Left ventricle myocardium inferior (tissue), 1 donor: Measurements from ENCODE around the gene SORCS1. TPM values are rescaled to one million over a fixed set of nuclear protein-coding genes. Genes with fewer than 3 reads are reported as not detected.
"Not testable (repeated sequence)": the region's sequence is repeated elsewhere in the genome, so short reads cannot be mapped to it uniquely, and the experiment has no call there.

Experiments
- DNase-seq: peaks from one replicate; pipeline ENCODE4 v3.0.0-alpha.2; 2020
- H3K27ac ChIP-seq: fragments of 200-600 bp; replicated peaks from 2 replicates; pipeline ENCODE4 v1.8.0; 2021
- H3K27me3 ChIP-seq: fragments of 200-600 bp; 2 replicates; pipeline ENCODE4 v1.8.0; 2021; ENCODE audit warnings: low read depth
- H3K36me3 ChIP-seq: fragments of 200-600 bp; 2 replicates; pipeline ENCODE4 v1.8.0; 2021
- H3K4me1 ChIP-seq: fragments of 200-600 bp; 2 replicates; pipeline ENCODE4 v1.8.0; 2021
- H3K4me3 ChIP-seq: fragments of 200-600 bp; 2 replicates; pipeline ENCODE4 v1.8.0; 2021; ENCODE audit warnings: mild to moderate bottlenecking, moderate library complexity
- H3K9me3 ChIP-seq: fragments of 200-600 bp; replicated peaks from 2 replicates; pipeline ENCODE4 v1.8.0; 2021
- intact Hi-C: fragments of 100-400 bp; cut with micrococcal nuclease; formaldehyde crosslinking; loops from one replicate; pipeline ENCODE4 v1.11.0; 2022
- total RNA-seq: library from RNA; stranded (reverse); fragmentation: NEBNext Ultra II Directional; extraction: Animal tissue kit (Norgen Biotek cat#: 25700); gene quantifications from one replicate; pipeline ENCODE4 v1.2.1, GENCODE V29; 2021
- TF ChIP-seq, protein P1 (sequence below): fragments of 200-600 bp; IDR thresholded peaks from 2 replicates; pipeline ENCODE4 v1.8.0; 2021; ENCODE audit warnings: antibody characterized with exemption, mild to moderate bottlenecking, borderline replicate concordance
- donor health status: DM: no; HTN: yes; CAD: no; lungs with severe emphysema.

SORCS1 gene
- total RNA-seq, 1 donor from 2014 or later: 2.9 TPM

DNA sequence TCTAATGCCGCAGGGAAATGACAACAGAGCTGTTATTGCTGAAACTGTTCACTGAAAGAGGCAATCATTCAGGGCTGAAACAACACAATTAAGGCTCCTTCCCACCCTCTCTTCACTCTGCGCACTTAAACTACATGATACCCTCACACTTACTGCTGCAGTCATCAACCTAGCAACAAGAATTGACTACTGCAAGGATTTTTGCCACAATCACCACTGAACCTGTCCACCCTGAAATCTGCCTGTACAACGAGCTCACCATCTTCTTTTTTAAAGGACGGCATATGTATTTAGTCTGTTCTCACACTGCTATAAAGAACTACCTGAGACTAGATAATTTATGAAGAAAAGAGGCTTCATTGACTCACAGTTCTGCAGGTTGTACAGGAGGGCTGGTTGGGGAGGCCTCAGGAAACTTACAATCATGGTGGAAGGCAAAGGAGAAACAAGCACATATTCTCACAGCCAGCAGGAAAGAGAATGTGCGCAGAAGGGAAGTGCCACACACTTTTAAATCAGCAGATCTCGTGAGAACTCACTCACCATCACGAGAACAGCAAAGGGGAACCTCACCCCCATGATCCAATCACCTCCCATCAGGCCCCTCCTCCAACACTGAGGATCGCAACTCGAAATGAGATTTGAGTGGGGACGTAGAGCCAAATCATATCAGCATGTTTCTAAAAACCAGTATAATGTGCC is 131.7 kb downstream of the SORCS1 start:
- H3K27me3 ChIP-seq: peaks cover 9% of the 10 kb centered on the region
- DNase-seq: no peak
- no peak overlapping the region for H3K27ac ChIP-seq
- no peaks in the 10 kb centered on the region for H3K4me1 ChIP-seq
- TF ChIP-seq, protein P1, sequence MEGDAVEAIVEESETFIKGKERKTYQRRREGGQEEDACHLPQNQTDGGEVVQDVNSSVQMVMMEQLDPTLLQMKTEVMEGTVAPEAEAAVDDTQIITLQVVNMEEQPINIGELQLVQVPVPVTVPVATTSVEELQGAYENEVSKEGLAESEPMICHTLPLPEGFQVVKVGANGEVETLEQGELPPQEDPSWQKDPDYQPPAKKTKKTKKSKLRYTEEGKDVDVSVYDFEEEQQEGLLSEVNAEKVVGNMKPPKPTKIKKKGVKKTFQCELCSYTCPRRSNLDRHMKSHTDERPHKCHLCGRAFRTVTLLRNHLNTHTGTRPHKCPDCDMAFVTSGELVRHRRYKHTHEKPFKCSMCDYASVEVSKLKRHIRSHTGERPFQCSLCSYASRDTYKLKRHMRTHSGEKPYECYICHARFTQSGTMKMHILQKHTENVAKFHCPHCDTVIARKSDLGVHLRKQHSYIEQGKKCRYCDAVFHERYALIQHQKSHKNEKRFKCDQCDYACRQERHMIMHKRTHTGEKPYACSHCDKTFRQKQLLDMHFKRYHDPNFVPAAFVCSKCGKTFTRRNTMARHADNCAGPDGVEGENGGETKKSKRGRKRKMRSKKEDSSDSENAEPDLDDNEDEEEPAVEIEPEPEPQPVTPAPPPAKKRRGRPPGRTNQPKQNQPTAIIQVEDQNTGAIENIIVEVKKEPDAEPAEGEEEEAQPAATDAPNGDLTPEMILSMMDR: no peak
- H3K9me3 ChIP-seq: no peaks in the 10 kb centered on the region
- no peaks in the 10 kb centered on the region for H3K36me3 ChIP-seq
- intact Hi-C loops: no loop called here
- H3K4me3 ChIP-seq: no peak overlapping the region

DNA sequence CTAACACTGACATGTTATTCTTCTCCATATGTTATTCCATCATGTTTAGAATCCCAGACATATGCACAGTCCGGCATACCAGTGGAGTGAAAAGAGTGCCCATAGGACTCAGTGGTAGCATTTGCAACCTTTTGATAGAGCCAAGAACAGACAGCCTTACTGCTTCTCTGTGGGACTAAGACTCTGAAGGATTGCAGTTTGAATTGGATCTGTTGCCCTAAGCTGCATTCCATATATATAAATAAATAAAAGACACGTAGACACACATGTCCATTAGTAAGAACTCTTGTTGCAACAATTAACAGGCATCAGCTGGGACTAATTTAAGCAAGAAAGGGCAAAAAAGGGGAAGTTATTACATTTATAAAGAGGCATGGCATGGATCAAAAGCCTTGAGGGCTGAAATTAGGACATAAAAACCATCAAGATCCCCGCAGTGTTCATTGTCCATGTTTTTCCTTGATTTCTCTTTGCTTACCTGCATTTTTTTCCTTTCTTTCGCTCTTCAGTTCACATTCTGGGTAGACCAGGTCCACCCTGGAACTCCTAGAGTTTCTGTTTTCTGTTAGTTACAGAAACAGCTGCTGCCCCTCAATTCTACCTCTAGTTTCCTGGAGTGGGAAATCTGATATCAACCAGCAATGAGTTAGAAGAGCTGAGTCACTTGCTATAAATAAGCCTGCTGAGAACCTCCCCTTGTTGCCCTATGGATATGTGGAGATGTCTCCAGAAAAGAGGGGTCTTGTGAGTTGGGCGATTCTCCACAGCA is 132.4 kb downstream of the SORCS1 start:
- no peak for DNase-seq
- intact Hi-C loops: no loop called here

GRCh38 chr10:107028236-107028635 is 136.3 kb downstream of the SORCS1 start:
- Histone ChIP-seq H3K4me1 (no peaks in the 10 kb centered on the region), H3K9me3 (no peaks in the 10 kb centered on the region), H3K27me3 (no peaks in the 10 kb centered on the region), H3K36me3 (no peaks in the 10 kb centered on the region), H3K27ac (no peak overlapping the region), H3K4me3 (no peak overlapping the region)
- intact Hi-C loops: no loop called here
- TF ChIP-seq, protein P1: no peak
- DNase-seq: no peak

More for the DNA sequence above, 132.4 kb downstream of the SORCS1 start:
- no peak overlapping the region for H3K27ac ChIP-seq
- TF ChIP-seq, protein P1: no peak
- no peaks in the 10 kb centered on the region for H3K4me1 ChIP-seq
- peaks cover 9% of the 10 kb centered on the region for H3K27me3 ChIP-seq
- no peaks in the 10 kb centered on the region for H3K36me3 ChIP-seq
- no peak overlapping the region for H3K4me3 ChIP-seq
- H3K9me3 ChIP-seq: no peaks in the 10 kb centered on the region

DNA sequence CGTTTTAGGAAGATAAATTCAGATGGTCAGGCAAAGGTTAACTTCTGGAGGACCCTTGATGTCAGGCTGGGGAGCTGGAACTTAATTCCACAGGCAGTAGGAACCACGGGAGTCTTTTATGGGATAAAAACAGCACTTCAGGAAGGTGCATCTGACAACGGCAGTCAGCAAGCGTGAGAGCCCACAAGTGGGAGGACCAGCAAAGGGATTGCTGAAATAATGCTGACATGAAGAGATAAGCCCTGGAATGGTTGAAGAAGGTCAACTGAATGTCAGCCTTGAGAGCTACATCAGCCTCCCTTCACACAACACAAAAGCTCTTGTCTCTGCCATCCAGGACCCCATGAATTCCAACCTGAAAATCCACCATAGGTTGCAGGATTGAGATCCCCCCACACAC is 138.8 kb downstream of the SORCS1 start:
- Histone ChIP-seq H3K4me3 (no peak overlapping the region), H3K27ac (no peak overlapping the region), H3K36me3 (no peaks in the 10 kb centered on the region), H3K27me3 (peaks cover 9% of the 10 kb centered on the region), H3K9me3 (no peaks in the 10 kb centered on the region), H3K4me1 (no peaks in the 10 kb centered on the region)
- DNase-seq: no peak
- intact Hi-C loops: no loop called here
- TF ChIP-seq, protein P1: no peak

DNA sequence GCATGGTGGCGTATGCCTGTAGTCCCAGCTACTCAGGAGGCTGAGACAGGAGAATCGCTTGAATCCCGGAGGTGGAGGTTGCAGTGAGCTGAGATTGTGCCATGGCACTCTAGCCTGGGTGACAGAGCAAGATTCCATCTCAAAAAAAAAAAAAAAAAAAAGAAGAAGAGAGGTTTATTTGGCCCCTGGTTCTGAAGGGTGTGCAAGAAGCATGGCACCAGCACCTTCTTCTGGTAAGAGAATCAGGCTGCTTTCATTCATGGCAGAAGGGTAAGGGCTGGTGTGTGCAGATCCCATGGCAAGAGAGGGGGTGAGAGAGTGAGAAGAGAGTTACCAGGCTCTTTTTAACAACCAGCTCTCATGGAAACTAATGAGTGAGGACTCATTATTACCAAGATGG is 140.5 kb downstream of the SORCS1 start:
- H3K4me3 ChIP-seq, H3K9me3 ChIP-seq, H3K4me1 ChIP-seq, H3K27ac ChIP-seq, H3K36me3 ChIP-seq, intact Hi-C loops, H3K27me3 ChIP-seq, DNase-seq: not testable (repeated sequence)
